Mesendoderm (in vitro differentiated cells): ENCODE data around the gene PSMC1.

Experiments
- DNase-seq: peaks from one replicate; pipeline ENCODE4 v3.0.0; 2013
- H2AK5ac ChIP-seq: 2 replicates; pipeline ENCODE4 v1.6.1; 2013; ENCODE audit warnings: low read length, inconsistent platforms
- H2BK120ac ChIP-seq: 2 replicates; pipeline ENCODE4 v1.6.1; 2013; ENCODE audit warnings: low read depth, mild to moderate bottlenecking, low read length, moderate library complexity, mixed read lengths
- H2BK15ac ChIP-seq: replicated peaks from 2 replicates; pipeline ENCODE4 v1.6.1; 2013; ENCODE audit warnings: low read depth, mild to moderate bottlenecking, moderate library complexity
- H2BK5ac ChIP-seq: 2 replicates; pipeline ENCODE4 v1.6.1; 2013; ENCODE audit warnings: low read length, inconsistent platforms
- H3K18ac ChIP-seq: 2 replicates; pipeline ENCODE4 v1.6.1; 2013; ENCODE audit warnings: mild to moderate bottlenecking, low read length, mixed read lengths
- H3K23ac ChIP-seq: one replicate; pipeline ENCODE4 v1.6.1; 2013; ENCODE audit warnings: low read length
- H3K27ac ChIP-seq: 2 replicates; pipeline ENCODE4 v1.5.1; 2013; ENCODE audit warnings: low read depth, mild to moderate bottlenecking, inconsistent platforms, low read length, moderate library complexity
- H3K27me3 ChIP-seq: 2 replicates; pipeline ENCODE4 v1.6.1; 2013; ENCODE audit warnings: low read length, control low read depth, mild to moderate bottlenecking, inconsistent platforms; ENCODE audit not compliant: insufficient read depth, poor library complexity
- H3K36me3 ChIP-seq: 2 replicates; pipeline ENCODE4 v1.6.1; 2013; ENCODE audit warnings: low read length, inconsistent platforms; ENCODE audit not compliant: control insufficient read depth, insufficient read depth
- H3K4ac ChIP-seq: one replicate; pipeline ENCODE4 v1.6.1; 2013; ENCODE audit warnings: low read depth, mild to moderate bottlenecking, low read length, moderate library complexity
- H3K4me1 ChIP-seq: 2 replicates; pipeline ENCODE4 v1.6.1; 2013; ENCODE audit warnings: low read depth, low read length, inconsistent platforms; ENCODE audit not compliant: control insufficient read depth
- H3K4me2 ChIP-seq: 2 replicates; pipeline ENCODE4 v1.6.1; 2013; ENCODE audit warnings: low read length
- H3K4me3 ChIP-seq: 2 replicates; pipeline ENCODE4 v1.5.1; 2013; ENCODE audit warnings: mild to moderate bottlenecking, low read length
- H3K56ac ChIP-seq: one replicate; pipeline ENCODE4 v1.6.1; 2013; ENCODE audit warnings: low read length
- H3K79me1 ChIP-seq: 2 replicates; pipeline ENCODE4 v1.6.1; 2013; ENCODE audit warnings: low read length, inconsistent platforms
- H3K79me2 ChIP-seq: 2 replicates; pipeline ENCODE4 v1.6.1; 2013; ENCODE audit warnings: mild to moderate bottlenecking, low read length; ENCODE audit not compliant: control insufficient read depth, insufficient read depth
- H3K9ac ChIP-seq: 2 replicates; pipeline ENCODE4 v1.6.1; 2013; ENCODE audit warnings: low read length, inconsistent platforms
- H4K5ac ChIP-seq: one replicate; pipeline ENCODE4 v1.6.1; 2013; ENCODE audit warnings: low read length
- H4K8ac ChIP-seq: one replicate; pipeline ENCODE4 v1.6.1; 2013; ENCODE audit warnings: low read depth, mild to moderate bottlenecking, control low read depth, low read length, moderate library complexity
- WGBS: extraction: QIAGEN DNeasy Blood & Tissue Kit; methylation state at CpG from one replicate; pipeline ENCODE4 v1.1.7; 2013; ENCODE audit warnings: low lambda C conversion rate, missing lambda C conversion rate; ENCODE audit not compliant: insufficient coverage; ENCODE audit errors: extremely low coverage; 5-methylcytosine and 5-hydroxymethylcytosine counted together

Gene PSMC1

DNA sequence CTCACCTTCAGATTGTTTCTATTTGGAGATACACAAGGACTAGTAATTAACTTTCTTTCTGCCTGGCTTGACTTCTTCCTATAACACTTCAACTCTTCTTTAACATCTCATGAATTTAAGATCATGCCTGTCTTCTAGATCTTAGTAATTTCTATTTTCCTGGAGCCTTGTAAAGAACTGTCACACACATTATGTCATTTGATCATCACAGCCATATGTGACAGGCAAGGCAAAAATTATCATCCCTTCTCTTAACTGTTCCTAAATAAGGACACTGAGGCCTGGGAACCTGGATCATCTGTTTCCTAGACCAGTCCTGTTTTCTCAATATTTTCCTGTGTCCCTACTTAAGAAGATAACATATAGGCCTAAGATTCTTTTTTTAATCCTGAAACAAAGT lies 48.1 kb downstream of the PSMC1 start:
- no peak overlapping the region for H3K4me3 ChIP-seq

DNA sequence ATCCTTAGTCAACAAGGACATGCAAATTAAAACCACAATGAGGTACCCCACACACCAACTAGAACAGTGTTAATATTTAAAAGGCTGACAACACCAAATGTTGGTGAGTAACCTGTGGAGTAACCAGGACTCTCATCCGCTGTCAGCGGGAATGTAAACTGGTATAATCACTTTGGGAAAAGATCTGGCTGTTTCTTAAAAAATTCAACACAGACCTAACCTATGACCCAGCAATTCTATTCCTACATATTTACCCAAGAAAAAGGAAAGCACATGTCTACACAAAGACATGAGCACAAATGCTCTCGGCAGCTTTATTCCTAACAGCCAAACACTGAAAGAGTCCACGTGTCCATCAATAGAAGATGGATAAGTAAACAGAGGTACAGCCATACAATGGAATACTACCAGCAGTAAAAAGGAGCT lies 48.8 kb downstream of the PSMC1 start:
- no peak overlapping the region for H3K18ac ChIP-seq

More for the DNA sequence above, 48.1 kb downstream of the PSMC1 start:
- Histone ChIP-seq H2BK120ac (no peak overlapping the region), H3K9ac (no peak overlapping the region), H3K23ac (no peak overlapping the region), H3K18ac (no peak overlapping the region), H3K56ac (no peak overlapping the region), H3K36me3 (no peaks in the 10 kb centered on the region), H3K4me2 (no peak overlapping the region), H3K4ac (no peak overlapping the region), H4K8ac (no peak overlapping the region), H4K5ac (no peak overlapping the region), H3K27me3 (no peaks in the 10 kb centered on the region), H2BK5ac (no peak overlapping the region), H3K4me1 (peaks cover 11% of the 10 kb centered on the region), H3K79me2 (no peaks in the 10 kb centered on the region), H2AK5ac (no peak overlapping the region), H2BK15ac (no peak overlapping the region), H3K79me1 (no peaks in the 10 kb centered on the region), H3K27ac (no peak overlapping the region)
- no peak for DNase-seq

DNA sequence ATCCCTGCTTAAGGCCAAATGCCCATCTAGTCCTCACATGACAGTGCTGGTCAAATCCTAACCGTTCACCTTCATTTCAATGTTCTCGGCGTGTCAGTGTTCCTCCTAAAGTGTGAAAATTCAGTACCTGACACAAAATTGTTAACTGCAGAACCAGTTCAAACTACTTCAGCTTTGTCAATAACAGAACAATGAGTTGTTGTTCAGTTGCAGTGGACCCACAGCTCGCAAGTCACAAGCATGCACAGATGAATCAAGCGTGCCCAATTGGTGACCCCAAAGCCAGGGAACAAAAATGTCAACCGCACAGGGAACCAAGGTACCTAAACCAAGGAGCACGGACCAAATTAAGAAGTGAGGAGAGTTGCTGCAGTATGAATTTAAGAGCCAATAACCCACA lies 52.2 kb downstream of the PSMC1 start:
- DNase-seq = no peak
- Histone ChIP-seq H3K4ac (no peak overlapping the region), H2BK120ac (no peak overlapping the region), H3K36me3 (peaks cover 2% of the 10 kb centered on the region), H3K27me3 (no peaks in the 10 kb centered on the region), H3K4me2 (no peak overlapping the region), H3K27ac (no peak overlapping the region), H3K4me3 (no peak overlapping the region), H4K8ac (no peak overlapping the region), H3K9ac (no peak overlapping the region), H2BK15ac (no peak overlapping the region), H3K23ac (no peak overlapping the region), H4K5ac (no peak overlapping the region), H3K79me2 (no peaks in the 10 kb centered on the region), H3K4me1 (peaks cover 2% of the 10 kb centered on the region), H2AK5ac (no peak overlapping the region), H3K79me1 (no peaks in the 10 kb centered on the region), H3K18ac (no peak overlapping the region), H3K56ac (no peak overlapping the region), H2BK5ac (no peak overlapping the region)
- WGBS = no CpG with 5 or more reads among the region's 7 CpGs

More for the DNA sequence above, 48.8 kb downstream of the PSMC1 start:
- Histone ChIP-seq H3K23ac (no peak overlapping the region), H2AK5ac (no peak overlapping the region), H3K27me3 (no peaks in the 10 kb centered on the region), H4K5ac (no peak overlapping the region), H3K79me2 (no peaks in the 10 kb centered on the region), H3K4me1 (peaks cover 11% of the 10 kb centered on the region), H3K4ac (no peak overlapping the region), H4K8ac (no peak overlapping the region), H3K4me2 (no peak overlapping the region), H3K79me1 (no peaks in the 10 kb centered on the region), H3K27ac (no peak overlapping the region), H3K36me3 (no peaks in the 10 kb centered on the region), H3K56ac (no peak overlapping the region), H2BK15ac (no peak overlapping the region), H3K4me3 (no peak overlapping the region), H3K9ac (no peak overlapping the region), H2BK120ac (no peak overlapping the region), H2BK5ac (no peak overlapping the region)
- WGBS = no CpG with 5 or more reads among the region's 4 CpGs
- DNase-seq = no peak

DNA sequence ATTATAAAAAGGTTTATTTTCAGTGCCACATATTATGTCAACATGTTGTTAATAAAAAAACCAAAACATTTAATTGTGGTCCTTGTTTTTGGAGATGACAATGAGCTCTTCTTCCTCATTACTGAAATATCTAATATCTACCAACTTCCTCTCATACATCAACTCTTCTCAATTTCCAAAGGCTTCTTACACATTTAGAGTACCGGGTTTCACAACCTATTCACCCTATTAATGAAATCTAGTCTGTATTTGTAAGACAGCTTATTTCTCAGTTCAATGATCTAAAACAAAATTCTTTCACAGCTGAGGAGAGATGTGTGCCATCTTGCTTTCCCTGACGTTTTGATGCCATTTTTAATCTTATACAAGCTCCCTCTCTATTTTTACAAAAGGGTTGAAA lies 60.9 kb downstream of the PSMC1 start:
- no peak for DNase-seq
- Histone ChIP-seq H3K79me2 (no peaks in the 10 kb centered on the region), H3K4me3 (no peak overlapping the region), H3K27ac (no peak overlapping the region), H3K36me3 (no peaks in the 10 kb centered on the region), H3K18ac (no peak overlapping the region), H3K23ac (no peak overlapping the region), H4K5ac (no peak overlapping the region), H2AK5ac (no peak overlapping the region), H3K4me2 (no peak overlapping the region), H2BK5ac (no peak overlapping the region), H2BK15ac (no peak overlapping the region), H4K8ac (no peak overlapping the region), H3K27me3 (no peaks in the 10 kb centered on the region), H3K9ac (no peak overlapping the region), H3K4me1 (no peaks in the 10 kb centered on the region), H2BK120ac (no peak overlapping the region), H3K79me1 (no peaks in the 10 kb centered on the region), H3K4ac (no peak overlapping the region), H3K56ac (no peak overlapping the region)
- WGBS = 100% methylated on average over 1 of the region's 2 CpGs

DNA sequence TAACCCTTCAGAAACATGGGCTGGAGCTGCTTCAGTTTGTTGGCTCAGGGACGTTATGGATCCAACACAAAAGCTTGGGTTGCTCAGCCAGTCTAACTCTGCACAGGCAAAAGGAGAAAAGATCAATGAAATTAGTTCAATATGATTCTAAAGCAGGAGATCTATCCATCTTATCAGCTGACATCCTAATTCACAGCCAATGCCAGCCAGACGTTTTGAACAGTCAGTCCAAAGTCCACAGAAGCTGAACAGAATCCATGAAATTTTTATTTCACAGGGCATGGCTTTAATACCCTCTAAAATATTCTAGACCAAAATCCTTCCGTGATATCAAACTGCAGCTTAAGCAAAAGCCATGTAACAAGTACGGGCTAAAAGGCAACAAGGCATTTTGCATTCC lies 61.7 kb downstream of the PSMC1 start:
- H3K4me2 ChIP-seq = no peak overlapping the region
- no peak overlapping the region for H2BK120ac ChIP-seq
- H2AK5ac ChIP-seq = no peak overlapping the region
- no peak overlapping the region for H3K4ac ChIP-seq
- no CpG with 5 or more reads among the region's 4 CpGs for WGBS
- no peaks in the 10 kb centered on the region for H3K27me3 ChIP-seq
- no peak overlapping the region for H3K23ac ChIP-seq
- no peaks in the 10 kb centered on the region for H3K4me1 ChIP-seq
- H2BK5ac ChIP-seq = no peak overlapping the region
- no peak for DNase-seq
- no peak overlapping the region for H2BK15ac ChIP-seq
- no peaks in the 10 kb centered on the region for H3K79me1 ChIP-seq
- H3K27ac ChIP-seq = no peak overlapping the region
- no peak overlapping the region for H3K9ac ChIP-seq
- H3K56ac ChIP-seq = no peak overlapping the region
- no peak overlapping the region for H3K18ac ChIP-seq
- no peak overlapping the region for H4K5ac ChIP-seq
- no peaks in the 10 kb centered on the region for H3K36me3 ChIP-seq
- H3K4me3 ChIP-seq = no peak overlapping the region
- H3K79me2 ChIP-seq = no peaks in the 10 kb centered on the region
- H4K8ac ChIP-seq = no peak overlapping the region

DNA sequence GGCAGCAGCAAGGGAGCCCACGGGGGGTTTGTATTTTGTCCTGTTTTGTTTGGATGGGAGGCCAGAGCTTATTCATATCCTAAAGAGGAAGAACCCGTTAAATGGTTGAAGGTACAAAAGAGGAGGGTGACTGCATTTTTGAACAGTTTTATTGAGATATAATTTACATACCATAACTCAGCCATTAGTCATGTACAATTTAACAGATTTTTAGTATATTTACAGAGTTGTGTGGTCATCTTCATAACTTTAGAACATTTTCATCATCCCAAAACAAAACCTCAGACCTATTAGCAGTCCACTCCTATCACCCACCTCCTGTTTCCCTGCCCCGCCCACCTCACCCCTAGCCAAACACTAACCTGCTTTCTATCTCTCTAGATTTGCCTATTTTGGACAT lies 62.8 kb downstream of the PSMC1 start:
- WGBS = no CpG with 5 or more reads among the region's 3 CpGs
- Histone ChIP-seq H4K5ac (no peak overlapping the region), H2AK5ac (no peak overlapping the region), H3K9ac (no peak overlapping the region), H3K79me1 (peaks cover 3% of the 10 kb centered on the region), H2BK120ac (no peak overlapping the region), H3K4ac (no peak overlapping the region), H3K4me3 (no peak overlapping the region), H3K4me2 (no peak overlapping the region), H2BK5ac (no peak overlapping the region), H4K8ac (no peak overlapping the region), H3K18ac (no peak overlapping the region), H3K27me3 (no peaks in the 10 kb centered on the region), H3K56ac (no peak overlapping the region), H3K4me1 (no peaks in the 10 kb centered on the region), H3K27ac (no peak overlapping the region), H3K79me2 (no peaks in the 10 kb centered on the region), H3K23ac (no peak overlapping the region), H2BK15ac (no peak overlapping the region), H3K36me3 (no peaks in the 10 kb centered on the region)
- no peak for DNase-seq
